GM23338 (cell line): Measurements from ENCODE around the gene AP5S1. TPM values are rescaled to one million over a fixed set of nuclear protein-coding genes. Genes with fewer than 3 reads are reported as not detected.

Experiments used
- ATAC-seq: fragments of 200-7000 bp; cut with Tn5 transposase; 3 replicates; pipeline ENCODE4 v1.9.1; 2020
- DNase-seq: peaks from one replicate; pipeline ENCODE4 v3.0.0-alpha.2; 2015; ENCODE audit warnings: low spot score
- H2AFZ ChIP-seq: fragments of 200-600 bp; sonication (generic); 2 replicates; pipeline ENCODE4 v1.8.0; 2016; ENCODE audit warnings: antibody characterized with exemption, mild to moderate bottlenecking, moderate library complexity
- H3F3A ChIP-seq: fragments of 200-600 bp; sonication (generic); replicated peaks from 2 replicates; pipeline ENCODE4 v1.8.0; 2017; ENCODE audit warnings: antibody characterized with exemption, mixed run types, low read depth
- H3K27ac ChIP-seq: fragments of 200-600 bp; sonication (generic); 2 replicates; pipeline ENCODE4 v1.6.1; 2016; ENCODE audit warnings: low read depth
- H3K27me3 ChIP-seq: fragments of 200-600 bp; sonication (generic); 2 replicates; pipeline ENCODE4 v1.8.0; 2016; ENCODE audit warnings: mild to moderate bottlenecking, mixed run types, moderate library complexity; ENCODE audit not compliant: insufficient read depth
- H3K36me3 ChIP-seq: fragments of 200-600 bp; sonication (generic); 2 replicates; pipeline ENCODE4 v1.8.0; 2016; ENCODE audit warnings: mild to moderate bottlenecking; ENCODE audit not compliant: insufficient read depth
- H3K4me1 ChIP-seq: fragments of 200-600 bp; sonication (generic); 2 replicates; pipeline ENCODE4 v1.8.0; 2016; ENCODE audit warnings: mild to moderate bottlenecking, moderate library complexity; ENCODE audit not compliant: insufficient read depth
- H3K4me2 ChIP-seq: fragments of 200-600 bp; sonication (generic); 2 replicates; pipeline ENCODE4 v1.7.1; 2017; ENCODE audit warnings: mixed run types
- H3K4me3 ChIP-seq: fragments of 200-600 bp; sonication (generic); 2 replicates; pipeline ENCODE4 v1.6.1; 2016; ENCODE audit warnings: mixed run types
- H3K79me2 ChIP-seq: fragments of 200-600 bp; sonication (generic); replicated peaks from 2 replicates; pipeline ENCODE4 v1.8.0; 2017; ENCODE audit warnings: mild to moderate bottlenecking; ENCODE audit not compliant: insufficient read depth
- H3K9me2 ChIP-seq: fragments of 200-600 bp; sonication (generic); 2 replicates; pipeline ENCODE4 v1.8.0; 2017; ENCODE audit not compliant: insufficient read depth
- H4K20me1 ChIP-seq: fragments of 200-600 bp; sonication (generic); replicated peaks from 2 replicates; pipeline ENCODE4 v1.8.0; 2017; ENCODE audit warnings: mild to moderate bottlenecking; ENCODE audit not compliant: insufficient read depth
- H3K27ac Mint-ChIP-seq: 2 replicates; pipeline ENCODE4 v1.8.0; 2020; ENCODE audit warnings: inconsistent platforms, mild to moderate bottlenecking, moderate library complexity, mixed read lengths
- H3K27me3 Mint-ChIP-seq: 3 replicates; pipeline ENCODE4 v1.8.0; 2022; ENCODE audit warnings: low read depth, mild to moderate bottlenecking, moderate library complexity, mixed read lengths, inconsistent platforms; ENCODE audit not compliant: insufficient read depth, poor library complexity
- H3K36me3 Mint-ChIP-seq: 3 replicates; pipeline ENCODE4 v1.8.0; 2021; ENCODE audit warnings: low read depth, mild to moderate bottlenecking, inconsistent platforms, moderate library complexity, mixed read lengths
- H3K4me1 Mint-ChIP-seq: 3 replicates; pipeline ENCODE4 v1.8.0; 2020; ENCODE audit warnings: mild to moderate bottlenecking, inconsistent platforms, mixed read lengths
- H3K4me3 Mint-ChIP-seq: 3 replicates; pipeline ENCODE4 v1.8.0; 2021; ENCODE audit warnings: moderate library complexity, mild to moderate bottlenecking, inconsistent platforms, mixed read lengths
- H3K9me3 Mint-ChIP-seq: 3 replicates; pipeline ENCODE4 v1.8.0; 2020; ENCODE audit warnings: moderate library complexity, mild to moderate bottlenecking, inconsistent platforms, mixed read lengths
- CREB1 ChIP-seq: fragments of 250-450 bp; sonication (Bioruptor Pico); IDR thresholded peaks from 2 replicates; pipeline ENCODE4 v1.5.0; 2020; ENCODE audit warnings: low read depth, mild to moderate bottlenecking, moderate library complexity
- CTCF ChIP-seq, 2 experiments: fragments of 200-600 bp in 1 of 2; sonication (generic) in 1 of 2; conservative IDR thresholded peaks; 2 replicates each; pipeline versions ENCODE4 v1.5.1 to v1.6.1; 2016 to 2017; ENCODE audit warnings: antibody characterized with exemption in 2 of 2, low read depth in 2 of 2, mild to moderate bottlenecking in 2 of 2, moderate library complexity in 1 of 2
- ETS1 ChIP-seq: IDR thresholded peaks from 2 replicates; pipeline ENCODE4 v1.6.1; 2016; ENCODE audit warnings: antibody characterized with exemption
- EZH2 ChIP-seq: fragments of 200-600 bp; sonication (generic); IDR thresholded peaks from one replicate; pipeline ENCODE4 v1.8.0; 2017; ENCODE audit warnings: antibody characterized with exemption, mild to moderate bottlenecking, low read depth; ENCODE audit not compliant: unreplicated experiment
- EZH2phosphoT487 ChIP-seq: fragments of 200-600 bp; sonication (generic); IDR thresholded peaks from one replicate; pipeline ENCODE4 v1.8.1; 2018; ENCODE audit warnings: antibody characterized with exemption; ENCODE audit not compliant: unreplicated experiment
- JUNB ChIP-seq: IDR thresholded peaks from one replicate; pipeline ENCODE4 v1.6.1; 2016; ENCODE audit warnings: antibody characterized with exemption; ENCODE audit not compliant: unreplicated experiment
- NANOG ChIP-seq: IDR thresholded peaks from 2 replicates; pipeline ENCODE4 v1.6.1; 2016; ENCODE audit warnings: antibody characterized with exemption, borderline replicate concordance
- POLR2AphosphoS5 ChIP-seq: IDR thresholded peaks from 2 replicates; pipeline ENCODE4 v1.6.1; 2016; ENCODE audit warnings: antibody characterized with exemption, low read depth
- STAT1 ChIP-seq: IDR thresholded peaks from one replicate; pipeline ENCODE4 v1.6.1; 2016; ENCODE audit warnings: antibody characterized with exemption; ENCODE audit not compliant: unreplicated experiment
- ZNF114 ChIP-seq: fragments of 250-450 bp; sonication (Bioruptor Pico); IDR thresholded peaks from 2 replicates; pipeline ENCODE4 v1.5.0; 2020; ENCODE audit warnings: mild to moderate bottlenecking, moderate library complexity
- ZNF331 ChIP-seq: fragments of 250-450 bp; sonication (Bioruptor Pico); IDR thresholded peaks from 2 replicates; pipeline ENCODE4 v1.5.0; 2020; ENCODE audit warnings: low read depth, mild to moderate bottlenecking, moderate library complexity
- polyA plus RNA-seq: library from polyadenylated mRNA; unstranded; fragments of >200 nt; fragmentation: Nextera tagmentation; extraction: Ambion mirVana; gene quantifications from 2 replicates; pipeline ENCODE4 v1.2.1, GENCODE V29; 2016
- total RNA-seq: library from RNA; depleted of rRNA; stranded (reverse); fragments of >200 nt; shearing (Covaris generic); gene quantifications from 2 replicates; pipeline ENCODE4 v1.2.3, GENCODE V29; 2014
- TF ChIP-seq, protein P1 (sequence below): fragments of 250-450 bp; sonication (Bioruptor Pico); IDR thresholded peaks from 2 replicates; pipeline ENCODE4 v1.5.0; 2020; ENCODE audit warnings: mild to moderate bottlenecking, moderate library complexity
- TF ChIP-seq, protein P2 (sequence below): IDR thresholded peaks from one replicate; pipeline ENCODE4 v1.6.1; 2018; ENCODE audit warnings: antibody characterized with exemption; ENCODE audit not compliant: unreplicated experiment

Gene AP5S1
- total and polyA plus RNA-seq, 2 experiments from 2014 or later = 1.8 to 2.8 TPM

- Histone ChIP-seq H3K4me3 (peak within 1 kb of the TSS; percentile 67), H3K9me2 (no peaks in the 10 kb centered on the region), H3K4me2 (peak within 1 kb of the TSS; percentile 82), H3K27ac (no peak within 1 kb of the TSS), H3K27me3 (peaks cover 30% of the 10 kb centered on the region), H3K79me2 (no peaks in the 10 kb centered on the region; the same call in 1 of the 2 replicates), H3K4me1 (peaks cover 7% of the 10 kb centered on the region; the same call in 1 of the 2 replicates), H2AFZ (peak within 1 kb of the TSS; percentile 77), H4K20me1 (peaks cover 25% of the 10 kb centered on the region), H3F3A (0 out of 2 replicates have a peak, but pooled peaks cover 2% of the 10 kb centered on the region), H3K36me3 (no peaks in the 10 kb centered on the region)
- Mint-ChIP-seq H3K9me3 (no peaks in the 10 kb centered on the region), H3K36me3 (peaks cover 6% of the 10 kb centered on the region), H3K27me3 (peaks cover 12% of the 10 kb centered on the region), H3K27ac (no peak within 1 kb of the TSS), H3K4me3 (peak within 1 kb of the TSS; percentile 87), H3K4me1 (peaks cover 20% of the 10 kb centered on the region)
- DNase-seq (peak; percentile 93), ATAC-seq (peak; percentile 79)
- no peak for TF ChIP-seq ZNF114 (CRISPR knock-in tag)
- TF ChIP-seq, protein P1, sequence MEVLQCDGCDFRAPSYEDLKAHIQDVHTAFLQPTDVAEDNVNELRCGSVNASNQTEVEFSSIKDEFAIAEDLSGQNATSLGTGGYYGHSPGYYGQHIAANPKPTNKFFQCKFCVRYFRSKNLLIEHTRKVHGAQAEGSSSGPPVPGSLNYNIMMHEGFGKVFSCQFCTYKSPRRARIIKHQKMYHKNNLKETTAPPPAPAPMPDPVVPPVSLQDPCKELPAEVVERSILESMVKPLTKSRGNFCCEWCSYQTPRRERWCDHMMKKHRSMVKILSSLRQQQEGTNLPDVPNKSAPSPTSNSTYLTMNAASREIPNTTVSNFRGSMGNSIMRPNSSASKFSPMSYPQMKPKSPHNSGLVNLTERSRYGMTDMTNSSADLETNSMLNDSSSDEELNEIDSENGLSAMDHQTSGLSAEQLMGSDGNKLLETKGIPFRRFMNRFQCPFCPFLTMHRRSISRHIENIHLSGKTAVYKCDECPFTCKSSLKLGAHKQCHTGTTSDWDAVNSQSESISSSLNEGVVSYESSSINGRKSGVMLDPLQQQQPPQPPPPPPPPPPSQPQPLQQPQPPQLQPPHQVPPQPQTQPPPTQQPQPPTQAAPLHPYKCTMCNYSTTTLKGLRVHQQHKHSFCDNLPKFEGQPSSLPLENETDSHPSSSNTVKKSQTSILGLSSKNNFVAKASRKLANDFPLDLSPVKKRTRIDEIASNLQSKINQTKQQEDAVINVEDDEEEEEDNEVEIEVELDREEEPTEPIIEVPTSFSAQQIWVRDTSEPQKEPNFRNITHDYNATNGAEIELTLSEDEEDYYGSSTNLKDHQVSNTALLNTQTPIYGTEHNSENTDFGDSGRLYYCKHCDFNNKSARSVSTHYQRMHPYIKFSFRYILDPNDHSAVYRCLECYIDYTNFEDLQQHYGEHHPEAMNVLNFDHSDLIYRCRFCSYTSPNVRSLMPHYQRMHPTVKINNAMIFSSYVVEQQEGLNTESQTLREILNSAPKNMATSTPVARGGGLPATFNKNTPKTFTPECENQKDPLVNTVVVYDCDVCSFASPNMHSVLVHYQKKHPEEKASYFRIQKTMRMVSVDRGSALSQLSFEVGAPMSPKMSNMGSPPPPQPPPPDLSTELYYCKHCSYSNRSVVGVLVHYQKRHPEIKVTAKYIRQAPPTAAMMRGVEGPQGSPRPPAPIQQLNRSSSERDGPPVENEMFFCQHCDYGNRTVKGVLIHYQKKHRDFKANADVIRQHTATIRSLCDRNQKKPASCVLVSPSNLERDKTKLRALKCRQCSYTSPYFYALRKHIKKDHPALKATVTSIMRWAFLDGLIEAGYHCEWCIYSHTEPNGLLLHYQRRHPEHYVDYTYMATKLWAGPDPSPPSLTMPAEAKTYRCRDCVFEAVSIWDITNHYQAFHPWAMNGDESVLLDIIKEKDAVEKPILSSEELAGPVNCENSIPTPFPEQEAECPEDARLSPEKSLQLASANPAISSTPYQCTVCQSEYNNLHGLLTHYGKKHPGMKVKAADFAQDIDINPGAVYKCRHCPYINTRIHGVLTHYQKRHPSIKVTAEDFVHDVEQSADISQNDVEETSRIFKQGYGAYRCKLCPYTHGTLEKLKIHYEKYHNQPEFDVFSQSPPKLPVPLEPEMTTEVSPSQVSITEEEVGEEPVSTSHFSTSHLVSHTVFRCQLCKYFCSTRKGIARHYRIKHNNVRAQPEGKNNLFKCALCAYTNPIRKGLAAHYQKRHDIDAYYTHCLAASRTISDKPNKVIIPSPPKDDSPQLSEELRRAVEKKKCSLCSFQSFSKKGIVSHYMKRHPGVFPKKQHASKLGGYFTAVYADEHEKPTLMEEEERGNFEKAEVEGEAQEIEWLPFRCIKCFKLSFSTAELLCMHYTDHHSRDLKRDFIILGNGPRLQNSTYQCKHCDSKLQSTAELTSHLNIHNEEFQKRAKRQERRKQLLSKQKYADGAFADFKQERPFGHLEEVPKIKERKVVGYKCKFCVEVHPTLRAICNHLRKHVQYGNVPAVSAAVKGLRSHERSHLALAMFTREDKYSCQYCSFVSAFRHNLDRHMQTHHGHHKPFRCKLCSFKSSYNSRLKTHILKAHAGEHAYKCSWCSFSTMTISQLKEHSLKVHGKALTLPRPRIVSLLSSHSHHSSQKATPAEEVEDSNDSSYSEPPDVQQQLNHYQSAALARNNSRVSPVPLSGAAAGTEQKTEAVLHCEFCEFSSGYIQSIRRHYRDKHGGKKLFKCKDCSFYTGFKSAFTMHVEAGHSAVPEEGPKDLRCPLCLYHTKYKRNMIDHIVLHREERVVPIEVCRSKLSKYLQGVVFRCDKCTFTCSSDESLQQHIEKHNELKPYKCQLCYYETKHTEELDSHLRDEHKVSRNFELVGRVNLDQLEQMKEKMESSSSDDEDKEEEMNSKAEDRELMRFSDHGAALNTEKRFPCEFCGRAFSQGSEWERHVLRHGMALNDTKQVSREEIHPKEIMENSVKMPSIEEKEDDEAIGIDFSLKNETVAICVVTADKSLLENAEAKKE (CRISPR knock-in tag) = no peak
- no peak for TF ChIP-seq EZH2phosphoT487
- no peak for TF ChIP-seq EZH2
- TF ChIP-seq JUNB = no peak
- no peak for TF ChIP-seq ZNF331 (CRISPR knock-in tag)
- TF ChIP-seq POLR2AphosphoS5 = peak; percentile 28; the same call in 1 of the 2 replicates
- peak; percentile 55 to 83 for TF ChIP-seq CTCF (conservative IDR thresholded peaks at IDR 0.05; ENCODE audit: low read depth in 2 of 2)
- TF ChIP-seq, protein P2, sequence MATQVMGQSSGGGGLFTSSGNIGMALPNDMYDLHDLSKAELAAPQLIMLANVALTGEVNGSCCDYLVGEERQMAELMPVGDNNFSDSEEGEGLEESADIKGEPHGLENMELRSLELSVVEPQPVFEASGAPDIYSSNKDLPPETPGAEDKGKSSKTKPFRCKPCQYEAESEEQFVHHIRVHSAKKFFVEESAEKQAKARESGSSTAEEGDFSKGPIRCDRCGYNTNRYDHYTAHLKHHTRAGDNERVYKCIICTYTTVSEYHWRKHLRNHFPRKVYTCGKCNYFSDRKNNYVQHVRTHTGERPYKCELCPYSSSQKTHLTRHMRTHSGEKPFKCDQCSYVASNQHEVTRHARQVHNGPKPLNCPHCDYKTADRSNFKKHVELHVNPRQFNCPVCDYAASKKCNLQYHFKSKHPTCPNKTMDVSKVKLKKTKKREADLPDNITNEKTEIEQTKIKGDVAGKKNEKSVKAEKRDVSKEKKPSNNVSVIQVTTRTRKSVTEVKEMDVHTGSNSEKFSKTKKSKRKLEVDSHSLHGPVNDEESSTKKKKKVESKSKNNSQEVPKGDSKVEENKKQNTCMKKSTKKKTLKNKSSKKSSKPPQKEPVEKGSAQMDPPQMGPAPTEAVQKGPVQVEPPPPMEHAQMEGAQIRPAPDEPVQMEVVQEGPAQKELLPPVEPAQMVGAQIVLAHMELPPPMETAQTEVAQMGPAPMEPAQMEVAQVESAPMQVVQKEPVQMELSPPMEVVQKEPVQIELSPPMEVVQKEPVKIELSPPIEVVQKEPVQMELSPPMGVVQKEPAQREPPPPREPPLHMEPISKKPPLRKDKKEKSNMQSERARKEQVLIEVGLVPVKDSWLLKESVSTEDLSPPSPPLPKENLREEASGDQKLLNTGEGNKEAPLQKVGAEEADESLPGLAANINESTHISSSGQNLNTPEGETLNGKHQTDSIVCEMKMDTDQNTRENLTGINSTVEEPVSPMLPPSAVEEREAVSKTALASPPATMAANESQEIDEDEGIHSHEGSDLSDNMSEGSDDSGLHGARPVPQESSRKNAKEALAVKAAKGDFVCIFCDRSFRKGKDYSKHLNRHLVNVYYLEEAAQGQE = peak; percentile 54
- no peak for TF ChIP-seq ETS1
- TF ChIP-seq NANOG = no peak
- TF ChIP-seq CREB1 (CRISPR knock-in tag) = no peak
- TF ChIP-seq STAT1 = no peak
Observed at GRCh38 chr20:3786665-3787323, 33.6 kb upstream of the AP5S1 start, which contains the start of gene CENPB. Gene CENPB (minus strand): TSS chr20:3786740. CDS start chr20:3786483, 257 bp downstream.
